Stimulated activated CD4-positive, alpha-beta T cell treated with anti-CD3 and anti-CD28 coated beads, Interleukin-2, amount 100 ng/mL, for 24 hours (primary cell): Measurements from ENCODE around the gene AKTIP.

Experiments used
- DNase-seq, 2 donors: peaks; one replicate each; pipeline ENCODE4 v3.0.0-alpha.2; 2020

Gene AKTIP

DNA sequence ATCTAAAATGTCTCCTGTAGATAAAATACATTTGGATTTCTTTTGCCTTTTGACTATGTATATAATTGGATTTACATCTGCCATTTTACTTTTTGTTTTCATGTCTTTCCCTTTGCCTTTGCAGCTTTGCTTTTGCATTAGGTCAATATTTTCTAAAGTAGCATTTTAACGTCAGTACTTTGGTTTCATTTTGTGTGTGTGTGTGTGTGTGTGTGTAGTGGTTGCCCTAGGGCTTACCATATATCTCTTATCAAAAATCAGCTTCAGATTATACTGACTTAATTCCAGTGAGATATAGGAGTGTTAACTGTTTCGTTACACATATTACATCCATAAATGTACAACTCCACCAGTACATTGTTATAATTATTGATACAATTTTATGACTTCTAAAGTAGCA, 26.1 kb downstream of the AKTIP start:
- DNase-seq = no peak

DNA sequence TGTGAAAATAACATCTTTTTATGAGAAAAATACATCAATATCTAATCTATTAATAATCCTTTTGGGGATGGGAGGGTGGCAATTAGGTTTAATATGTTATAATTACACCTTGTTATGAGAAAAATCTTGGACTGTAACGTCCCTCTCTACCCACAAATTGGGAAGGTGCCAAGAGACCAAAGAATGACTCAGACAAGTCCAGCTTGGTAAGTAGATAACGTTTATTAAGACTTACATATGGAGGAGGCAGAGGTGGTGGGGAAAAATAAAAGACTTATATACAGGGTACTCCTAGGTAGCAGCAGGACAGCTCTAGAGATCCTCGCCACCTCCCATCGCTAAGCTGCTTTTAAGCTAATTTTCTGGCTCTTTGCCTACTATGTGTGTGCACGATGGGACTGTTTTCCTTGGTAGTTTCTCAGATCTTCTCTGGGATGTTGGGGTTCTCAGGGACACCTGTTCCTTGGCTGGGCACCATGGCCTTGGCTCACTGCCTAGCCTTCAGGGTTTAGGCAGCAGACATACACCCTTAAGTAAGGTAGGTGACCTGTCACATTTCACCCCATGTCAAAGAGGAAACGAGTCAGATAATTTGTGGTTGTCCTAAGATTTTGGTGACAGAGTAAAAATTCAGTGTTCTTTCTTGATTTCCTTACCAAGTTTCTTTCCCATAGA, 37.3 kb downstream of the AKTIP start:
- DNase-seq = no peak

DNA sequence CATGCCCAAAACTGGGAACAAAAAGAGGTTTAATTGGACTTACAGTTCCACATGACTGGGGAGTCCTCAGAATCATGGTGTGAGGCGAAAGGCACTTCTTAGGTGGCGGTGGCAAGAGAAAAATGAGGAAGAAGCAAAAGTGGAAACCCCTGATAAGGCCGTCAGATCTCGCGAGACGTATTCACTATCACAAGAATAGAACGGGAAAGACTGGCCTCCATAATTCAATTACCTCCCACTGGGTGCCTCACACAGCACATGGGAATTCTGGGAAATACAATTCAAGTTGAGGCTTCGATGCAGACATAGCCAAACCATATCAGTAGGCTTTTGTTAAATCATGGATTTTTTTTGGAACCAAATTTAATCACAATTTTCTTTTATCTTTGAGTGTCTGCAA, 44.4 kb downstream of the AKTIP start:
- DNase-seq = no peak

DNA sequence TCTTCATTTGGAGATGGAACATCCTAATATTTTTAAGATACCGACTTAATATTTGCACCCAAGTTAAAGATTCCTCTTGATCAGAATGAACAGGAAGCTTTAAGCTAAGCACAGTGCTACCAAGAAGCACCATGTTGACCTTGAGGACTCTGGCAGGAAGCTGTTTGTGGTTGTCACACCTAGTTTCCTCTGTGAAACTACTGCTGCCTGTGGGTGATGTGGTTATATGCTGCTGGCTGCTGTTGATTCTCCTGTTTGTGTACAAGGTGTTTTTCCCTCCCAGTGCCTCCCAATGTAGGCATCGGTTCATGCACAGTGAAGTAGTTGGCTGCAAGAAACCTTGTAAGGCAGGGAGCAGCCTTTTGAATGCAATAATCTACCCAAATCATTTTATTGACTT, 45.3 kb downstream of the AKTIP start:
- DNase-seq = peak; percentile 43 to 66

DNA sequence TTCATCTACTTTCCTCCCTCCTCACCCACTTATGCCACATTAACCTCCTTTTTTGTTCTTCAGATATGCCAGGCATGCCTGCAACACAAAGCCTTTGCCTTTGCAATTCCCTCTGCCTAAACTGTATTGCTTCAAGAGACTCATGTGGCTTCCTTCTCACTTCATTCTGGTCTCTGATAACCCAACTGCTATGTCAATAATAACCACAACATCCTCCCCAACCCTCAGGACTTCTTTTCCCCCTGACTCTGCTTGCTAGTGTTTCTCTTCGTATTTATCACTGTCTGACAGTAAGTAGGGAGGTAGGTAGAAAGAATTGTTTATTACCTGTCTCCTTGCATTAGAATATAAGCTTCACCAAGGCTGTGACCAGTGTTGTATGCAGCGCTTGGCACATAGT, 46.4 kb downstream of the AKTIP start:
- DNase-seq = no peak

DNA sequence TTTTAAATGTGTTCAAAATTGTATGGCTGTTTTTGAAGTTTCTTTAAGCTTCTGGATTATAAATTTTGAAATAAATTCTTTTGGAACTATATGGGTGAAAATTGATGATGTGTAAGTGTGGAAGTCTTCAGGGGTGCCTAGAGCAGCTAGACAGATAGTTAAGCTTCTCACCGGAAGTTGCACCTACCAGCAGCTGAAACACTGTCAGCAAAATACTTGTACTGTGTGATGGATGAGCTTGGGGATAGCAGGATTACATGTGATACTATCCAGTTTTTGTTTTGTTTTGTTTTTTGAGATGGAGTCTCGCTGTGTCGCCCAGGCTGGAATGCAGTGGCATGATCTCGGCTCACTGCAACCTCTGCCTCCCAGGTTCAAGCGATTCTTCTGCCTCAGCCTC, 49.1 kb downstream of the AKTIP start:
- no peak for DNase-seq

DNA sequence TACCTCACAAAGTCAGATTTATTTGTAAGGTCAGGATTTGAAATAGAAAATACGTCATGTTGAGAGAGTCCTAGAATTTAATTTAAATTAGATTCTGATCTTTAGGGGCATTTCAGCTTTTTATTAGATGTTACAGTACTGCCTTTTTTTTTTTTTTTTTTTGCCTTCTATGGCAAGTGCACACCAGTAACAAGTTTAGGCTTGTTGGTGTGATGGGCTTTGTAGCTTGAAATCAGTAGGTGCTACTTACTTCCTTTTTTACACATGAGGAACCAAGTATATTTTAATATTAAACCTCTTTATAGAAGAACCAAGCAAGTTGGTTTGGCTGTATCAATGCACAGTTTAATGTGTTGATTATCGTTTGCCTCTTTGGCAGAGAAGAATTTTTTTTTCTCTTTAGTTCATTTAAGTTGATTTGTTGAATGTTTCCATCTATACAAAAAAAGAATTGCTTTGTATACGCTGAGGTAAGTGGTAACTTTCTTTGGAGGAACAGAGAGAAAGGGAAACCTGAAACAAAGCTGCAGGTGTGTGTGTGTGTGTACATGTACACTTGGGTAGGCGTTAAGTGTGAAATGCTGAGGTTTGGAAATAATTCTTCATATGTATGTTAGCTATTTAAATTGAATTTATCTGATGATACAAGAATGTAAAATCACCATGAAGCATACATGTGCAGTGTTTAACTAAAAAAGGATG, 53.0 kb downstream of the AKTIP start:
- no peak for DNase-seq

DNA sequence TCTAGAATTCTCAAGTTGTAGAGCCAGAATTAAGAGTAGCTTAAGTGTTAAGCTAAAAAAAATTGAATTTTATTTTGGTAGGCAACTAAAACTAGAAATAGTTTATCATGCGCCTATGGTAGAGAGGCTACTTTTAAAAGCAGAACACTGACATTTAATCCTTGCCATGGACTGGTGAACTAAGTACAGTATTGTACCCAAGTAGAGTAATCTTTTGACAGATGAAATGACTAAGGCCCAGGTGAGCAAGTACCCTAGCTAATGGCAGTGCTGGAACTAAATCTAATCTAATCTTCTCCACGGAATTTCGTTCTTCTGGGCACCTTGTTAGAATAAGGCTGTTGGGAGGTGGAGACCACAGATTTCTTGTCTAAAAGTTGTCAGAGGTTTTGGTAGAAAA, 56.9 kb downstream of the AKTIP start:
- no peak for DNase-seq

DNA sequence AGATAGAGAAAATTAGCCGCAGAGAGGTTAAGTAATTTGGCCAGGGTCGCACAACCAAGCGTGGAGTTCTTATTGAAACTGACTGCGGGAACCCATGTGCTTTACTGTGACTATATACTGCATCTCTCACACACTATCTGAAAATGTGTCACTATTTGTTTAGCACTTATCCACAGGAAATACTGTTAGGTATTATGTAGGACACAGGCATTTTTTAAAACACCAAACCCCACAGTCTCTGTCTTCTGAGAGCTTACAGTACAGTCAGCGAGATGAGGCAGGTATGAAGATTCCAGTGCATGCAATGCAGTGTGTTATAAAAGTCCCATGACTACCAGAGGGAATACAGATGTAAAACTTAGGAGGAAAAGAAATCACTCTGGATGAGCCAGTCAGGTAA, 57.5 kb downstream of the AKTIP start:
- DNase-seq = no peak
